ENCODE measurements around the gene TNFRSF6B.

GRCh38 chr20:63745961-63746731 lies 49.7 kb downstream of the TNFRSF6B start:
- TF ChIP-seq CTCF (conservative IDR thresholded peaks at IDR 0.05) (no peak), EZH2 (IDR thresholded peaks at IDR 0.05; ENCODE audit: low read depth) (no peak)

All from PC-9 (cell line).